Pulmonary artery endothelial cell (primary cell): ENCODE results near the gene STOM. TPM values are rescaled to one million over a fixed set of nuclear protein-coding genes. Genes with fewer than 3 reads are reported as not detected.
"Not testable (repeated sequence)": the region's sequence is repeated elsewhere in the genome, so short reads cannot be mapped to it uniquely, and the experiment has no call there.

Experiments
- DNase-seq: peaks from one replicate; pipeline ENCODE4 v3.0.0-alpha.2; 2011; ENCODE audit warnings: low read depth, low spot score
- total RNA-seq: library from RNA; depleted of rRNA; stranded (reverse); fragments of >200 nt; gene quantifications from 2 replicates; pipeline ENCODE4 v1.2.3, GENCODE V29; 2014

Gene STOM
- total RNA-seq, 1 donor from 2014 or later: 196 TPM

DNA sequence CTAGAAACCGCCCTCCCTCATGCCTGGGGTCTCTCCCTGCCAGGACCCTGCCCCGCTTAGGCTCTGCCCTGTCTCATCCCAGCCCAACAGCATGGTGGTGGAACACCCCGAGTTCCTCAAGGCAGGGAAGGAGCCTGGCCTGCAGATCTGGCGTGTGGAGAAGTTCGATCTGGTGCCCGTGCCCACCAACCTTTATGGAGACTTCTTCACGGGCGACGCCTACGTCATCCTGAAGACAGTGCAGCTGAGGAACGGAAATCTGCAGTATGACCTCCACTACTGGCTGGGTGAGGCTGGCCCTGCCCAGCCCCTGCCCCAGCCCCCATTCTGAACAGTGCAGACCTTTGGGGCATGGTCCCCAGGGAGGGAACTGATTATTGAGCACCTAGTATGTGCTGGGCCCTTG lies 68.2 kb downstream of the STOM start:
- no peak for DNase-seq

DNA sequence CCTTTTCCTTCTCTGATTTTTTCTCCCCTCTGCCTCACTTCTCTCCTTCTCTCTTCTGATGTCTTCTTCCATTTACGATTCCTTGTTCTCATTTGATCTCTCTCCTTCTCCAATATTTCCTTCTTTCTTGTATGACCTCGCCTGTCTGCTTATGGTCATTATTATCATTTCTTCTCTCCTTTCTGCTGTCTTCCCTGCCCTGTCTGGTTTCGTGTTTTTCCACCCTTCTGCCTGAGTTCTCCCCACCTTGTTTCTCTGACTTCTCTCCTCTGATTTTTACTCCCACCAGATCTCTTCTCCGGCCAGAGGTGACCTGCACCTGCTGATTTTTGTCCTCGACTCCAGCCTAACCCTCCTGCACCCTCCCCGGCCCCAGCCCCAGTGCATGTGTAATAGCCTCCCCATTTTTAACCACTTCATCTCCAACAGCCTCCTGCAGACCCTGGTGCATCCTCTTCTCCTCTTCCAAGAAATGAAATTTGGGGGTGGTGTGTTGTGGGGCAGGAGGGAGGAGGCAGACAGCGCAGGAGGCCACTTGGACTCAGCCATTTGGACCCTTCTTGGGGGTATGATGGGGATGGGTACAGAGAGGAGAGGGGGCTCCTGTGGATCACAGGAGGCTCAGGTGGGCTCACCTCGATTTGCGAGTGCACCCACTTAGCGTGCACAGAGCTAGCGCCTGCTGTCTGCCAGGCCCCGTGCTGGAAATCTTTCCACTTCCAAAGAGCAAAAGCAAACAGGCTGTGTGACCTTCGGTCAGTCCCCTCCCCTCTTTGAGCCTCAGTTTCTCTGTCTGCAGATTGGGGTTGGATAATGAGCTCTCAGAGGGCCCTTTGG lies 69.5 kb downstream of the STOM start:
- DNase-seq: no peak

DNA sequence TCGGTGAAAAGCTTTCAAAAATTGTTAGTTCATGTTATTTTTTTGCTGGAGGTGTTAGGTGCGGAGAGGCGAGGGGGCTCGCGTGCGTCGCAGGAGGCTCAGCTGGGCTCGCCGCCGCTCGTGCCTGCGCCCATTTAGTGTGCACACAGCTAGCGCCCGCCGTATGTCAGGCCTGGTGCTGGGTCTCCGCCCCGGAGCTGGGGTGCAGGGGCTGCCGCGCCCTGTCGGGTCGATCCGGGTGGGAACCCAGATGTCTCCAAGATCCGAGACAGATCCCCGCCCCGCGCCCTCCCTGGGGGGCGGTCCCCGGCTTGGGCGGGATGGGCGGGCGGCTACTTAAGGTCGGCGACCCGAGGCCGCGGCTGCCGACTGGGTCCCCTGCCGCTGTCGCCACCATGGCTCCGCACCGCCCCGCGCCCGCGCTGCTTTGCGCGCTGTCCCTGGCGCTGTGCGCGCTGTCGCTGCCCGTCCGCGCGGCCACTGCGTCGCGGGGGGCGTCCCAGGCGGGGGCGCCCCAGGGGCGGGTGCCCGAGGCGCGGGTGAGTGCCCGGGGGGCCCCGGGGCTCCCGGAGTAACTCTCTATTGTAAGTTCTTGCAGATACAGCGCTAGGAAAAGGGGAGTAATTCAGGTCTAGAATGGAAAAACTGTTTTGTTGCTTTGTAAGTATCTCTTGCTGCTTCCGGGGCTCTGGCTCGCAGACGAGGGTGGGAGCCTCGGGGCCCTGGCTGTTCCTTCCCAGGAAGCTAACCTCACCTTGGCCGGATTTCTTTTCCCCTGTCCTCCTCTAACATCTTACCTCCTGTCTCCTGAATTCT lies 70.4 kb downstream of the STOM start:
- no peak for DNase-seq

DNA sequence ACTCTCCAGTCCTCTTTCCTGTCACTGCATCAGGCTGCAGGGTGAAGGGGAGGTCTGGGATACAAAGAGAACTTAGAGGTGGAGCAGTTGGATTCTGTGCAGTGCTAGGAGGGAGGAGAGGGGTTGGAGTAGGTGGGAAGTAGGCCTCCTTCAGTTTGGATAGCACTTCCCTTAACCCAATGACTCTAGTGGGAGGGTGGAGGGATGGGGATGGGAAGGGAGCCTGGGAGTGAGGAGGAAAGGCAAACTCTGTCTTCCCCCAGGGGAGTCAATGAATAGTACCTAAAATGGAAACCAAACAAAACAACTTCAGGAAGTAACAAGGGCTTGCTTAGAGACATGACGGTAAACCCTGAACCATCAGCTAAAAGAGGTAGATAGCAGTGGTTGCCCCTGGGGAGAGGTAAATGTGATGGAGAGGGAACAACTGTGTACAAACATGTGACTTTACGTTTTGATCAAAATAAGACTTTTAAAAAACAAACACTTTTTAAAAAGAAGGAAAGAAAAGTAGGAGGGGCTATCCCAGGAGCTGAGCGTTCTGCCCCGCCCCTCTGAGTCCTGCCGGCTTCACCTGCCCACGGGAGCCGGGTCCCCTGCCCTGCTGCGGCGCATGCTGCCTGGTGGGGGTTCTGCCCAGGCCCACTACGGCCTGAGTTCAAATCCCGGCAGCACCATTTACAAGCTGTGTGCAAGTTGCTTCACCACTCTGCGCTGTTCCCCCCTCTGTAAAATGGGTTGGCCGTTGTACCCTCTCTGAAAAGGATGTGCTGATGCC lies 71.2 kb downstream of the STOM start:
- DNase-seq: no peak

DNA sequence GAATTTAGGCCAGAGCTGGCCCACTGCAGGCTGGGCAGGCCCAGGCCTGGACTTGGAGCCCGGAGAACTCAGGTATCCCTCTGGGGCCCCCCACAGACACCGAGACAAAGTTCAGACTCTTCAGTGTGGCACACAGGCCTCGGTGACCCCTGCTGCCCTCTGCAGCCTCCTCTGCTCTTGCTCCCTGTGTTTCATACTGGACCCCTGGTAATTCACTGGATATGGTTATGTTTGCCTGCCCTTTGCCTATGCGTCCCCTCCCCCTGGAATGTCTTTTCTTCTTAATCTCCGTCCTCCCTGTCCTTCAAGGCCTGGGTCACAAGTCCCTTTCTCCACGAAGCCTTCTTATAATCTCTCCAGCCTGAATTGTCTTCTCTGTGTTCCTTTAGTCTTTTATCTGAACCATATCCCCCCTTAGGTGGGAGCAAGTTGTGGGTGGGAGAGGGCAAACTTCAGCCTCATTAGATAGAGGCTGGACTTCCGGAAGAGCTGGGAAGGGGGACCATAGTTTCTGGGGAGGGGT lies 72.0 kb downstream of the STOM start:
- no peak for DNase-seq

DNA sequence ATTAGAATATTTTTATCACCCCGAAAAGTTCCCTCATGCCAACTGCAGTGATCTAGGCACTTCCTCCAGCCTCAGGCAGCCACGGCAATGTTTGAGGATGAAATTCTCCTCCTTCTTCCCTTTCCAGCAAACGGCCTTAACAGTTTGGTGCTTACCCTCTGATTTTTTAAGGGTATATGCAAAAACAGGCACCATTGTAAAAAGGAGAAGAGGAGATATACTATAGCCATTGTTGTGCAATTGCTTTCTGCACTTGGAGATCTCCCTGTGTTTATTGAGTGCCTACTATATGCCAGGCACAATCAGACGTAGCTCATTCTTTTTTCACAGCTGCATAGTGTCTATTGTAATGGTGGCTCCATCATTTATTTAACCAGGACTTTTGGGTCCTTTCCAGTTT lies 72.7 kb downstream of the STOM start:
- no peak for DNase-seq

DNA sequence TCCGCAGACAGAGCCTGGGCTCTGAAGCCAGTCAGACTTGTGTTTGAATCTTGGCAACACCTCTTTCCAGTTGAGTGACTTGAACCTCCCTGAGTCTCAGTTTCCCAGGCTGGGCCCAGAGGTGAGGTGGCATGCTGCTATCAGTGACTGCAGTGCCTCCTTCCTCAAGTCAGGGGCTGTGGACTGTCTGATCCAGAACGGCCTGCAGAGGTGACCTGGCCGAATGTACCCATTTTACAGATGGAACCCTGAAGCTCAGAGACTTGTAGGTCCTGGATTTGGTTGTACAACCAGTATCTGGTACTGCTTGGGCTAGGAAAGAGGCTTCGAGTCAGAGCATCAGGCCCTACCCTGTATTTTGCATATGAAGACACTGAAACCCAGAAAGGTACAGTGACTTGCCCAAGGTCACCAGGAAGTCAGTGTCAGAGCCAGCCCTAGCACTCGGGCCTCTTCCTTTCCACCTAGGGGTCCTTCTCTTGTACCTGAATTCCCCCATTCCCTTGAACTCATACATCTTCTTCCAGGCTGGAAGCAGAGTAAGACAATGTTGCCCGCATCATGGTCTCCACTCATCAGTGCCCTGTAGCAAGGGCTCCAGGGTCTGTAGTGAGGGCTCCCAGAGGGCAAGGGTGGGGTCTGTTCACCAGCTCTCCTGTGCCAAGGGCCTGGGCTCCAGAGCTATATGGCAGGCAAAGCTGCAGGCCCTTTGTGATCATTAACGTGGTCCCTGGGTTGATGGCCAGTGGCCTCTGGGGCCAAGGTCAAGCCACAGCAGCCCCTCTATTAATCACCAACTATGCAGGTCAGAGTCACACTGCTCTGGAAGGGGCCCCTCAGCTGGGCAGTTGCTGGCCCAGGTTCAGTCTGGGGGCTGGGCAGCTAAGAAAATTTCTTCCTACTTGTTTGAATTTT lies 73.6 kb downstream of the STOM start:
- no peak for DNase-seq

DNA sequence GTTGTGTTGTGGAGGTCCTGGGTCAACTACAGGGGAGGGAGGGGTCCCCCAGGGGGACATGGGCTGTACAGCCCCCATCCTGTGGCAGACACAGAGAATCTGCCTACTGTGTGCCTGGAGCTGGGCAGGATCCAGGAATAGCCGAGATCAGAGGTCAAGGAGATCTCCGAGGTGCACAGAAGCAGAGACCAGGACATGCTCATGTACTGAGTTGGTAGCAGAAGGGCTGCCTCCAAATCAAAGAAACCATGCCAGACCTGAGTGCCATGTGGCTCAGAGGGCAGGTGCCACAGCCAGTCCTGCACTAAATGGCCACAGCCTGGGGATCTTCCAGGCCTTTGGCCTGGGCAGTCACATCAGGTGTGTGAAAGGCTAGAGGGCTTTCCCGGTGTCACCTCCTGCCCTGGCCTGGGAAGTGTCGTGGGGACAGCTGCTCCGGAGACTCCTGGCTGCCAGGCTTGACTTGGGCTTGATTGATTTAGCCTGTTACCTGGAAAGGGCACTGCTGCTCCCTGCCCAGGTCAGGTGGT lies 74.3 kb downstream of the STOM start:
- no peak for DNase-seq

DNA sequence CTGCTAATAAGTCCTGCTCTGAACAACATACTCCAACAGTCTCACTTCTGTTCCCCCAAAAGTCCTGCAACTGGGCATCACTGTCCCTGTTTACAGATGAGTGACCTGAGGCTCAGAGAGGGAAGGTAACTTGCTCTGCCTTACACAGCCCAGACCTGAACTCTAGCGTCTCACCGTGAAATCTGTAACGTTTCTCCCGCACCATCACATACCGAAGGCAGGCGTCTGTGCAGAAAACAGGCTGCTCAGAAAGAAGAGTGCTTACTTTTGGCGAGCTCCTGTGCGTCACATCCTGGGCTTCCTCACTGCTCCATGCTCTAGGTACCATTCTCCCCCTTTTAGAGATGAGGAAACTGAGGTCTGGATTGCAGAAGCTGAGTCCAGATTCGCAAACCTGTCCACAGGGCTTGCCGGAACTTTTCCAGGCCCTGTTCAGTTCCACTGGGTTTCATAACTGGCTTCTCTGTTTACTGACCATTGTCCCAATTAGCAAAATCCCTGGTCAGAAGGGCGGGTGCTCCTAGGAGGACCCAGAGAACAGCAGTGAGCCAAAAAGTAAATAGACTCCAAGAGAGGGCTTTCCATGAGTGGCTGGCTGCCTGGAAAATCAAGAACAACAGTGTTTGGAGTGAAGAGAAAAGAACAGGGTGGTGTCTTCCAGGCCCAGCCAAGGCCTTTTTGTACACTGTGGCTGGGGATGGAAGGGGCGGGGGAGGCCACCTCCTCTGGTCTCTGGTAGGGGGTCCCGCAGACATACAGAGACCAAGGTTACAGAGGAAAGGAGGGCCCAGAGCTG lies 75.0 kb downstream of the STOM start:
- no peak for DNase-seq

DNA sequence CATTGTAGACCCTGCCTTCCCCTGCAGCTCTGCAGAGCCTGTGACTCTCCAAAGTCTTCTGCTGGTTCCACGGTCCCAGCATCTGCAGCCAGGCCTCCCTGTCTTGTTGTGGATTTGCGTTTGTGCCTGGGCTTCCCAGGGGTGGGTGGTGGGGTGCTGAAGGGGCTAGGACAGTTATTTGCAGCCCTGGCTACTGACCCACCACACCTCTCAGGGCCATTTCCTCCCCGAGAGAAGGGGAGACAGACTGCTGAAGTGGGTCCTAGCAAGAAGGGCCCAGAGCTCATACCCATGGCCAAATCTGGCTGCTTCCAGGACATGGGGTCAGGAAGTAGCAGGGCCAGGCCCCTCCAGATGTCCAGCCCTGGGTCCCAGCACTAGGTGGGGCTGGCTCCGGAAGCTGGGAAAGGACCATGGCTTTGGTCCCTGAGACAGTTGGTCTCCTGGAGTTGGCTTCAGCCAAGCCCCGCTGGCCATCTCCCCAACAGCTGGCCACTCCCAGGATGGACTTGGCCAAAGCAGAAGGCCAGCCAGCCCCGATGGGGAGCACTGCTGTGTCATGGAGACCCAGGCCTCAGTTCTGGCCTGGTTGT lies 75.8 kb downstream of the STOM start:
- DNase-seq: no peak

DNA sequence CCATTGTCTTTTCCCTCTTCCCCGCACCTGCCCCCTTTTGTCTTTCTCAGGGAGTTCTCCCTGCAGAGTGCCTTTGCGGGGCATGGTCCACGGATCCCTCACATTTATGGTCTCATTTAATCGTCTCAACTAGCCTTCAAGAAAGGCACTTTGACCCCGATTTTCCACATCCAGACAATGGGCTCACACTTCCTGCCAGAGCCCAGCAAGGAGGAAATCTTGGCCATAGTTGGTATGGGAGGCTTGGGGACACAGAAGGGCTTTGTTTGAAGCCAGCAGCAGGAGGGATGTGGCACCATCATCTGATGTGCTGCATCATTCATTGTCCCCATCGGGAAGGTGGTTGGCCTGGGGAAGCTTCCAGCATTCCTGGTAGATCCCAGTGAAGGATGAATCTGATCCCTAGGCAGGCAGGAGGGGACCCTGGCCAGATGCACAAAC lies 77.2 kb downstream of the STOM start:
- no peak for DNase-seq

DNA sequence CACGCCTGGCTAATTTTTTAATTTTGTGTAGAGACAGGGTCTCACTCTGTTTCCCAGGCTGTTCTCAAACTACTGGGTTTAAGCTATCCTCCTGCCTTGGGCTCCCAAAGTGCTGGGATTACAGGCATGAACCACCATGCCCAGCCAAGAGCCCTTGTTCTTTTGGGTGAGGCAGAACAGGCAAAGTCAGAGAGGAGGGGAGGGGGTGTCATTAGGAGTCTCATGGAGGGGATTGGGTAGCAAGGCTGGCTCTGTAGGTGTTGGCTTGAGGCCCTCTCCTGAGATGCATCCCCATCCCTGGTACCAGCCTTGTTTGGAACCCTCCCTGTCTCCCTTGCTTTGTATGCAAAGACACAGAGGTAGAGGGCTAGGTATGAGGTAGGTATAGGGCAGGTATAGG lies 78.0 kb downstream of the STOM start:
- DNase-seq: no peak

DNA sequence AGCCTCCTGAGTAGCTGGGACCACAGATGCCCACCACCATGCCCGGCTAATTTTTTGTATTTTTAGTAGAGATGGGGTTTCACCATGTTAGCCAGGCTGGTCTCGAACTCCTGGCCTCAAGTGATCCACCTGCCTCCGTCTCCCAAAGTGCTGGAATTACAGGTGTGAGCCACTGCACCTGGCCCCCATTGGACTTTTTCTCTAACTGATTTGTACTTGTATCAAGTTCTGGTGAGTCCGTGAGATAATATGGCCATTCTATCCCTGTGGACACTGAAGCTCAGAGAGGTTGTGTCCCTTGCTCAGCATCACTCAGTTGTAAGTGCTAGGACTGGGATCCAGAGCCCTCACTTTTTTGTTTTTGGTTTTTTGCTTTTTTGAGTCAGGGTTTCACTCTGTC lies 78.5 kb downstream of the STOM start:
- DNase-seq: not testable (repeated sequence)

DNA sequence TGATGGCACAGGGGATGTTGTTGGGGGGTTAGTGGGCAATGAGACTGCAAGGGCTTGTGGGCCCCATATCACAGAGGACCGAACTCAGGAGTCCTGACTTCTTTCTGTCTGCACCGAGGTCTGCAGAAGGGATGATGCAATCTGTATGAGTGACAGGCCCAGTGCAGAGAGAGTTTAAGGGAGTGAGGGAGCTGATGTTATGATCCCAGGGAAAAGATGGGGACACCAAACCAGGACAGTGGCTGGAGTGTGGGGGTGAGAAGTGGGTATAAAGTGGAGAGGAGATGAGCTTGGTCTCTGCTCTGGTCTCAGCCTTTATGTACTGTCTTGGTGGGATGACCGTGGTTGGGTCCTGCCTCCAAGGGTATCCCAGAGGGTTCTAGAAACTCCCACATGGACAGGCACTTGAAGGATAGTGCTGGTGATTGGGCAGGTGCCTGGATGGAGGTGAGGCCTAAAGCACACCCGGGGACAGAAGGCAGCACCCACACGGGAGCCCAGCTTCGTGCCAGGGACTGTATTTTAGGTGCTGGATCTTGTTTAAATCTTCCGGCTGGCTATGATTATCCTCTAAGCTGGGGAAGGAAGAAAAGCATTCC lies 80.2 kb downstream of the STOM start:
- no peak for DNase-seq

DNA sequence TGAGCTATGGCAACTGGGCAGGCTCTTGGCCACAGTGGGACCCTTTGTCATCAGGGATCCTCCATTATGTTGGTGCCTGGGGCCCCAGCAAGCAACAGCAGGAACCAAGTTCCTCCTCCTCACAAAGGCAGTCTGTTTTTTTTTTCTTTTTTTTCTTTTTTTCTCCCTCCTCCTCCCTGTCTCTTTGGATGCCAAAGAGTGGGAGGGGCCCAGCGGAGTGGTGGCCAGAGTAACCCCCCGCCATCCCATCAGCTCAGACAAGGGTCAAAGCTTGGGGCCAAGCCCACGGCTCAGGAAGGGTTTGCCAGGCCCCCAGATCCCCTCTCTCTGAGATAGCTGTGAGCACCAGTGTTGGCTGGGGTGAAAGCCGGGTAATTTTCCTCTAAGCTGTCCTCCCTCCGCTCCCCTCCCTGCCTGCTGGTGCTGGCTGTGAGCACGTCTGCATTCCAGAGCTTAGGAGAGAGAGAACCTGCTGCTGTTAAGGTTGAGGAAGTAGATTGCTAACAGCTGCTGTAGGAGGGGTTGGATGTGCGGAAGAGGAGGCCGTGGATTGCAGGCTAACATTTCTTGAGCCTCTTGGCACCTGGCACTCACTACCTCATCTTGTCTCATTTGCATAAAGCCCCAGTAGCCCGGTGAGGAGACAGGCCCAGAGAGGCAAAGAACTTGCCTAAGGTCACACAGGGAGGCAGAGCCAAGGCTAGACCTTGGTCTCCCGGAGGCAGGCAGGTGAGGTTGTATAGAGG lies 80.9 kb downstream of the STOM start:
- no peak for DNase-seq
